ENCODE measurements around the gene ELMO3.

GRCh38 chr16:67191411-67191994 is 7.4 kb upstream of the ELMO3 start:
- TF ChIP-seq CTCF (IDR thresholded peaks at IDR 0.05) (no peak), POLR2A (IDR thresholded peaks at IDR 0.05) (no peak), EP300 (IDR thresholded peaks at IDR 0.05) (no peak)

Data from ovary (tissue), 3 donors.